Measurements from ENCODE around the gene CXCL6.

CXCL6 gene

GRCh38 chr4:73869130-73870055 lies 32.9 kb downstream of the CXCL6 start, which contains the start of gene CXCL1:
Gene CXCL1, plus strand, starts transcription at chr4:73869393. Its CDS starts 78 bp downstream, at chr4:73869471.
- DNase-seq, result no peak

- DNase-seq, result no peak
Observed at GRCh38 chr4:73870260-73870659, 33.8 kb downstream of the CXCL6 start.

GRCh38 chr4:73870768-73871167 lies 34.3 kb downstream of the CXCL6 start:
- DNase-seq, result no peak

- DNase-seq, result no peak
Observed at GRCh38 chr4:73871511-73872310, 35.2 kb downstream of the CXCL6 start.

GRCh38 chr4:73872316-73873108 lies 36.0 kb downstream of the CXCL6 start:
- DNase-seq, result no peak

- DNase-seq, result no peak
Observed at GRCh38 chr4:73874386-73874785, 37.9 kb downstream of the CXCL6 start.

- no peak for DNase-seq
Observed at GRCh38 chr4:73875401-73875800, 38.9 kb downstream of the CXCL6 start.

- no peak for DNase-seq
Observed at GRCh38 chr4:73883306-73883705, 46.8 kb downstream of the CXCL6 start.

- DNase-seq, result no peak
Observed at GRCh38 chr4:73885574-73886267, 49.2 kb downstream of the CXCL6 start.

Measured in activated CD4-positive, alpha-beta T cell treated with anti-CD3 and anti-CD28 coated beads for 1 hour (primary cell).